GM10248 (cell line): ENCODE measurements around the gene SEBOX.

ENCODE experiments used
- CTCF ChIA-PET: fragments of 300-600 bp; sonication (Branson Sonifier 250); formaldehyde crosslinking; extraction: SDS; loops from one replicate; lab custom pipeline; 2021; ENCODE audit warnings: antibody characterized with exemption; lab: Yijun Ruan, JAX
- POLR2A ChIA-PET: fragments of 350-650 bp; sonication (Branson Sonifier 250); formaldehyde crosslinking; extraction: SDS; loops from one replicate; lab custom pipeline; 2020; ENCODE audit warnings: antibody characterized with exemption; lab: Yijun Ruan, JAX
- DNase-seq: peaks from one replicate; pipeline ENCODE4 v3.0.0; 2012; ENCODE audit errors: extremely low spot score
- CTCF ChIP-seq: IDR thresholded peaks from 2 replicates; pipeline ENCODE4 v1.5.1; 2012; ENCODE audit warnings: mild to moderate bottlenecking, low read depth; ENCODE audit errors: extremely low read depth, missing control alignments, control extremely low read depth

Gene SEBOX

GRCh38 chr17:28370744-28371103 is 5.7 kb upstream of the SEBOX start:
- TF ChIP-seq CTCF = no peak
- ChIA-PET CTCF (interaction anchor here (1.0 to 1.8 kb wide), 2 partner anchors 9 to 46 kb away, joined by 3 to 5 read pairs; no protein-coding TSS in a partner anchor), POLR2A (interaction anchor here (1.4 kb wide), 1 partner anchor 11 kb away, joined by 3 read pairs; no protein-coding TSS in a partner anchor)
- no peak for DNase-seq

GRCh38 chr17:28370035-28370743 is 5.2 kb upstream of the SEBOX start, which contains the start of gene VTN:
Gene VTN, minus strand, starts transcription at chr17:28370307. Its CDS starts 104 bp downstream, at chr17:28370203.
- POLR2A ChIA-PET = interaction anchor here (1.4 kb wide), 1 partner anchor 11 kb away, joined by 3 read pairs; no protein-coding TSS in a partner anchor
- CTCF ChIA-PET = interaction anchor here (1.0 to 4.6 kb wide), 3 partner anchors 12 to 46 kb away, joined by 3 to 20 read pairs (median 5); partner anchors contain the start of genes POLDIP2 and TNFAIP1
- no peak for TF ChIP-seq CTCF
- no peak for DNase-seq

- ChIA-PET POLR2A (interaction anchor here (1.4 kb wide), 1 partner anchor 10 kb away, joined by 3 read pairs; no protein-coding TSS in a partner anchor), CTCF (interaction anchor here (1.0 to 4.6 kb wide), 3 partner anchors 12 to 47 kb away, joined by 3 to 20 read pairs (median 5); partner anchors contain the start of genes POLDIP2 and TNFAIP1)
- DNase-seq = no peak
- no peak for TF ChIP-seq CTCF
These were observed 4.7 kb upstream of the SEBOX start for GRCh38 chr17:28369684-28370034.

- CTCF ChIA-PET = interaction anchor here (1.0 to 4.6 kb wide), 3 partner anchors 11 to 47 kb away, joined by 3 to 20 read pairs (median 5); partner anchors contain the start of genes POLDIP2 and TNFAIP1
- DNase-seq = no peak
- POLR2A ChIA-PET = interaction anchor here (1.4 to 1.6 kb wide), 2 partner anchors 10 to 11 kb away, joined by 3 to 10 read pairs; partner anchors contain the start of gene POLDIP2
- TF ChIP-seq CTCF = no peak
These were observed 4.1 kb upstream of the SEBOX start for GRCh38 chr17:28368915-28369683.

GRCh38 chr17:28368306-28368831 is 3.4 kb upstream of the SEBOX start:
- CTCF ChIA-PET = interaction anchor here (1.7 to 4.6 kb wide), 2 partner anchors 10 to 48 kb away, joined by 5 to 20 read pairs; partner anchors contain the start of gene POLDIP2
- no peak for TF ChIP-seq CTCF
- DNase-seq = no peak
- POLR2A ChIA-PET = interaction anchor here (1.6 kb wide), 1 partner anchor 11 kb away, joined by 10 read pairs; the partner anchor contains the start of gene POLDIP2

- no peak for DNase-seq
- POLR2A ChIA-PET = interaction anchor here (1.5 to 1.6 kb wide), 2 partner anchors 10 to 32 kb away, joined by 6 to 10 read pairs; partner anchors contain the start of genes IFT20, POLDIP2 and TNFAIP1
- CTCF ChIA-PET = interaction anchor here (0.7 to 4.6 kb wide), 4 partner anchors 10 to 49 kb away, joined by 3 to 20 read pairs (median 4); partner anchors contain the start of gene POLDIP2
- TF ChIP-seq CTCF = no peak
These were observed 2.8 kb upstream of the SEBOX start for GRCh38 chr17:28367641-28368305.
